Stomach (tissue), 9 donors: ENCODE results near the gene GTF2I. TPM values are rescaled to one million over a fixed set of nuclear protein-coding genes. Genes with fewer than 3 reads are reported as not detected.
A peak's percentile ranks its signal among the peaks of the same experiment; 100 is the strongest.
"Not testable (repeated sequence)": the region's sequence is repeated elsewhere in the genome, so short reads cannot be mapped to it uniquely, and the experiment has no call there.

Source experiments
- DNase-seq, 2 donors: peaks; one replicate each; pipeline versions ENCODE4 v3.0.0 to v3.0.0-alpha.2; 2013 to 2019
- H3K27ac ChIP-seq, 5 donors: fragments of 200-600 bp in 4 of 5; sonication (generic) in 4 of 5; one replicate each; pipeline ENCODE4 v1.5.1; 2013 to 2019; ENCODE audit warnings: mild to moderate bottlenecking in 1 of 5, moderate library complexity in 1 of 5
- H3K27me3 ChIP-seq, 3 donors: fragments of 200-600 bp; sonication (generic); one replicate each; pipeline ENCODE4 v1.5.1; 2017 to 2019; ENCODE audit warnings: mixed run types in 1 of 3
- H3K36me3 ChIP-seq, 4 donors: fragments of 200-600 bp; sonication (generic); 1 replicate in 3 of 4; 2 replicates in 1 of 4; pipeline ENCODE4 v1.5.1; 2016 to 2019
- H3K4me1 ChIP-seq, 4 donors: fragments of 200-600 bp; sonication (generic); one replicate each; pipeline ENCODE4 v1.5.1; 2016 to 2019
- H3K4me3 ChIP-seq, 4 donors: fragments of 200-600 bp; sonication (generic) in 3 of 4; one replicate each; pipeline ENCODE4 v1.5.1; 2016 to 2019; ENCODE audit warnings: mild to moderate bottlenecking in 1 of 4
- H3K9me3 ChIP-seq, 4 donors: fragments of 200-600 bp; sonication (generic); one replicate each; pipeline ENCODE4 v1.5.1; 2016 to 2019
- CTCF ChIP-seq, 7 experiments: fragments of 450-650 bp in 4 of 7; fragments of 200-600 bp in 3 of 7; sonication (generic) in 3 of 7; IDR thresholded peaks; one replicate each; pipeline ENCODE4 v1.5.1; 2016 to 2019; ENCODE audit warnings: antibody characterized with exemption in 7 of 7, control low read depth in 2 of 7, mild to moderate bottlenecking in 1 of 7
- EP300 ChIP-seq: sonication (generic); formaldehyde crosslinking; IDR thresholded peaks from one replicate; pipeline ENCODE4 v1.6.1; 2017; ENCODE audit warnings: antibody characterized with exemption
- POLR2A ChIP-seq, 4 donors: fragments of 450-650 bp; IDR thresholded peaks; one replicate each; pipeline ENCODE4 v1.6.1; 2016; ENCODE audit warnings: antibody characterized with exemption in 4 of 4, control low read depth in 2 of 4, mild to moderate bottlenecking in 1 of 4, moderate library complexity in 1 of 4
- POLR2AphosphoS5 ChIP-seq, 3 donors: sonication (generic); formaldehyde crosslinking; IDR thresholded peaks; one replicate each; pipeline ENCODE4 v1.6.1; 2016; ENCODE audit warnings: antibody characterized with exemption in 3 of 3
- WGBS, 5 donors: extraction: QIAGEN DNeasy Blood & Tissue Kit in 3 of 5; methylation state at CpG; one replicate each; pipeline versions ENCODE4 v1.1.5 to v1.1.7; 2013 to 2018; 5-methylcytosine and 5-hydroxymethylcytosine counted together
- intact Hi-C: fragments of 100-400 bp; cut with DNase I; formaldehyde crosslinking; loops from one replicate; pipeline ENCODE4 v1.15.1; 2023; ENCODE audit warnings: low total_unique reads
- polyA plus RNA-seq, 3 donors: library from polyadenylated mRNA; stranded (reverse); fragments of 200-250 nt; gene quantifications; one replicate each; pipeline ENCODE4 v1.2.3, GENCODE V29; 2013
- total RNA-seq, 5 donors: library from RNA; depleted of rRNA; stranded (reverse); fragments of >200 nt; gene quantifications; one replicate each; pipeline versions ENCODE4 v1.1.0 to v1.2.3, GENCODE V29; 2014 to 2016
- donor health status: healthy with polysubstance abuse.
- donor health status: Bipolar disorder and iron deficiency.
- donor health status: healthy.

Gene GTF2I
- total and polyA plus RNA-seq, 8 donors: 15.9 to 340 (median 132) TPM

DNA sequence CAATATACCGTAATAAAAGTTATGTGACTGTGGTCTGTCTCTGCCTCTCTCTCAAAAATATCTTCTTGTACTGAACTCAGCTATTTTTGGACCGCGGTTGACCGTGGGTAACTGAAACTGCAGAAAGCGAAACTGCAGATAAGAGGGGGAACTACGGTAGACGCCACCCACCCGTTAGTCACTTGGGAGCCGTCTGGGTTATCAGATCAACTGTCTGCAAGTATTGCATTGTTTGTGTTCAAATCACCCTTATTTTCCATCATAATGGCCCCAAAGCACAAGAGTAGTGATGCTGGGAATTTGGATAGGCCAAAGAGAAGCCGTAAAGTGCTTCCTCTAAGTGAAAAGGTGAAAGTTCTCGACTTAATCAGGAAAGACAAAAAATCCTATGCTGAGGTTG, 7.5 kb upstream of the GTF2I start:
- WGBS, 5 donors: 8 to 15% (median 11%) methylated on average over 10 to 11 of the region's 11 CpGs
- peaks cover 0 to 20% (median 3%) of the 10 kb centered on the region in 4 donors for H3K4me1 ChIP-seq
- peak overlapping the region; percentile 7 to 61 (median 43) for H3K27ac ChIP-seq
- intact Hi-C loops, H3K36me3 ChIP-seq, H3K27me3 ChIP-seq, H3K9me3 ChIP-seq: not testable (repeated sequence)
- DNase-seq: peak; percentile 65 to 84
- peak overlapping the region in 2 of 4 donors; percentile 22 to 25 for H3K4me3 ChIP-seq
- TF ChIP-seq POLR2AphosphoS5 (IDR thresholded peaks at IDR 0.05): peak in 1 of 3 donors; percentile 32

- Histone ChIP-seq H3K4me1 (peaks cover under 1 to 25% (median 6%) of the 10 kb centered on the region in 4 donors), H3K4me3 (peak overlapping the region in 1 of 4 donors; percentile 22), H3K27ac (peak overlapping the region in 3 of 5 donors; percentile 7 to 51 (median 43))
- H3K27me3 ChIP-seq, intact Hi-C loops, H3K36me3 ChIP-seq, DNase-seq, H3K9me3 ChIP-seq: not testable (repeated sequence)
- 66 to 83% (median 71%) methylated on average over 5 to 8 of the region's 9 CpGs for WGBS, 5 donors
Measured at GRCh38 chr7:74650493-74651132, 6.9 kb upstream of the GTF2I start.

- WGBS, 5 donors: 85 to 96% (median 88%) methylated on average over 12 of the region's 12 CpGs
- DNase-seq, H3K27ac ChIP-seq, H3K27me3 ChIP-seq, H3K4me3 ChIP-seq, H3K36me3 ChIP-seq, H3K9me3 ChIP-seq, intact Hi-C loops: not testable (repeated sequence)
- H3K4me1 ChIP-seq: peaks cover 6 to 30% (median 11%) of the 10 kb centered on the region in 4 donors
Measured at GRCh38 chr7:74651133-74651504, 6.4 kb upstream of the GTF2I start.

- intact Hi-C loops: no loop called here
- Histone ChIP-seq H3K9me3 (no peaks in the 10 kb centered on the region), H3K36me3 (no peaks in the 10 kb centered on the region), H3K4me1 (peaks cover 8 to 32% (median 22%) of the 10 kb centered on the region in 4 donors), H3K4me3 (no peak overlapping the region), H3K27me3 (no peaks in the 10 kb centered on the region), H3K27ac (peak overlapping the region in 1 of 5 donors; percentile 10)
- WGBS, 5 donors: 64 to 71% (median 70%) methylated on average over 11 of the region's 11 CpGs
- TF ChIP-seq POLR2A (IDR thresholded peaks at IDR 0.05) (no peak), CTCF (IDR thresholded peaks at IDR 0.05) (no peak), POLR2AphosphoS5 (IDR thresholded peaks at IDR 0.05) (no peak), EP300 (no peak)
- peak in 1 of 2 donors; percentile 53 for DNase-seq
Measured at GRCh38 chr7:74653686-74654181, 3.8 kb upstream of the GTF2I start.

GRCh38 chr7:74654811-74655210, 2.7 kb upstream of the GTF2I start:
- Histone ChIP-seq H3K4me1 (peaks cover 18 to 36% (median 31%) of the 10 kb centered on the region in 4 donors), H3K4me3 (no peak overlapping the region), H3K36me3 (no peaks in the 10 kb centered on the region), H3K9me3 (no peaks in the 10 kb centered on the region), H3K27ac (no peak overlapping the region), H3K27me3 (no peaks in the 10 kb centered on the region)
- TF ChIP-seq POLR2AphosphoS5 (IDR thresholded peaks at IDR 0.05): no peak
- no peak for TF ChIP-seq POLR2A (IDR thresholded peaks at IDR 0.05)
- TF ChIP-seq EP300: no peak
- TF ChIP-seq CTCF (IDR thresholded peaks at IDR 0.05): no peak
- no peak for DNase-seq
- intact Hi-C loops: no loop called here
- 91 to 97% (median 93%) methylated on average over 5 of the region's 5 CpGs for WGBS, 5 donors

- H3K4me3 ChIP-seq: peak overlapping the region in 2 of 4 donors; percentile 86 to 100
- H3K4me1 ChIP-seq: peaks cover 24 to 41% (median 36%) of the 10 kb centered on the region in 4 donors
- no peaks in the 10 kb centered on the region for H3K36me3 ChIP-seq
- H3K9me3 ChIP-seq: no peaks in the 10 kb centered on the region
- no peaks in the 10 kb centered on the region for H3K27me3 ChIP-seq
- intact Hi-C loops: no loop called here
- H3K27ac ChIP-seq: peak overlapping the region in 3 of 5 donors; percentile 98 to 100 (median 100)
- TF ChIP-seq POLR2AphosphoS5 (IDR thresholded peaks at IDR 0.05) (no peak), POLR2A (IDR thresholded peaks at IDR 0.05) (no peak), CTCF (IDR thresholded peaks at IDR 0.05) (no peak), EP300 (no peak)
- 54 to 69% (median 60%) methylated on average over 8 of the region's 8 CpGs for WGBS, 5 donors
- DNase-seq: no peak
Measured at GRCh38 chr7:74655324-74655723, 2.2 kb upstream of the GTF2I start.
